Left renal pelvis (tissue), 4 donors: ENCODE measurements around the gene GTF2F1. TPM values are rescaled to one million over a fixed set of nuclear protein-coding genes. Genes with fewer than 3 reads are reported as not detected.
"Not testable (repeated sequence)": the region's sequence is repeated elsewhere in the genome, so short reads cannot be mapped to it uniquely, and the experiment has no call there.

Source experiments
- DNase-seq, 4 donors: peaks; one replicate each; pipeline ENCODE4 v3.0.0-alpha.2; 2013; ENCODE audit warnings: low read depth in 4 of 4, low spot score in 3 of 4
- polyA plus RNA-seq, 4 donors: library from polyadenylated mRNA; unstranded; fragments of 120-200 nt; gene quantifications; one replicate each; pipeline ENCODE4 v1.2.1, GENCODE V29; 2013; ENCODE audit not compliant: insufficient read length in 4 of 4

The GTF2F1 gene
- polyA plus RNA-seq, 4 donors = 67.6 to 99.8 (median 85.7) TPM

- no peak for DNase-seq
Measured at GRCh38 chr19:6418562-6418932, 25.6 kb upstream of the GTF2F1 start.

GRCh38 chr19:6417713-6418561 is 25.0 kb upstream of the GTF2F1 start:
- DNase-seq = no peak

- DNase-seq = no peak
Measured at GRCh38 chr19:6416658-6417405, 23.9 kb upstream of the GTF2F1 start.

- DNase-seq = no peak
Measured at GRCh38 chr19:6415591-6416190, 22.7 kb upstream of the GTF2F1 start.

- no peak for DNase-seq
Measured at GRCh38 chr19:6414793-6415590, 22.0 kb upstream of the GTF2F1 start.

- DNase-seq = no peak
Measured at GRCh38 chr19:6413721-6414643, 21.0 kb upstream of the GTF2F1 start.

GRCh38 chr19:6413291-6413690 is 20.3 kb upstream of the GTF2F1 start:
- no peak for DNase-seq

- no peak for DNase-seq
Measured at GRCh38 chr19:6412447-6413091, 19.6 kb upstream of the GTF2F1 start.

GRCh38 chr19:6412061-6412446 is 19.1 kb upstream of the GTF2F1 start:
- no peak for DNase-seq

- DNase-seq = no peak
Measured at GRCh38 chr19:6409346-6409745, 16.4 kb upstream of the GTF2F1 start.

GRCh38 chr19:6406401-6406800 is 13.4 kb upstream of the GTF2F1 start:
- no peak for DNase-seq

- DNase-seq = no peak
Measured at GRCh38 chr19:6402837-6403608, 10.1 kb upstream of the GTF2F1 start.

- no peak for DNase-seq
Measured at GRCh38 chr19:6402058-6402457, 9.1 kb upstream of the GTF2F1 start.

- DNase-seq = not testable (repeated sequence)
Measured at GRCh38 chr19:6400062-6400944, 7.3 kb upstream of the GTF2F1 start.

GRCh38 chr19:6396305-6396704 is 3.3 kb upstream of the GTF2F1 start:
- no peak for DNase-seq

- no peak for DNase-seq
Measured at GRCh38 chr19:6394831-6395230, 1.9 kb upstream of the GTF2F1 start.

GRCh38 chr19:6393983-6394412 is 1.0 kb upstream of the GTF2F1 start:
- no peak for DNase-seq
